HG03469 (cell line): ENCODE measurements around the gene RPL15.

Source experiments
- ATAC-seq: cut with Tn5 transposase; IDR thresholded peaks from one replicate; pipeline ENCODE4 v1.9.1; 2021; ENCODE audit warnings: mild to moderate bottlenecking, moderate library complexity, moderate number of reproducible peaks; ENCODE audit not compliant: unreplicated experiment

RPL15 gene

DNA sequence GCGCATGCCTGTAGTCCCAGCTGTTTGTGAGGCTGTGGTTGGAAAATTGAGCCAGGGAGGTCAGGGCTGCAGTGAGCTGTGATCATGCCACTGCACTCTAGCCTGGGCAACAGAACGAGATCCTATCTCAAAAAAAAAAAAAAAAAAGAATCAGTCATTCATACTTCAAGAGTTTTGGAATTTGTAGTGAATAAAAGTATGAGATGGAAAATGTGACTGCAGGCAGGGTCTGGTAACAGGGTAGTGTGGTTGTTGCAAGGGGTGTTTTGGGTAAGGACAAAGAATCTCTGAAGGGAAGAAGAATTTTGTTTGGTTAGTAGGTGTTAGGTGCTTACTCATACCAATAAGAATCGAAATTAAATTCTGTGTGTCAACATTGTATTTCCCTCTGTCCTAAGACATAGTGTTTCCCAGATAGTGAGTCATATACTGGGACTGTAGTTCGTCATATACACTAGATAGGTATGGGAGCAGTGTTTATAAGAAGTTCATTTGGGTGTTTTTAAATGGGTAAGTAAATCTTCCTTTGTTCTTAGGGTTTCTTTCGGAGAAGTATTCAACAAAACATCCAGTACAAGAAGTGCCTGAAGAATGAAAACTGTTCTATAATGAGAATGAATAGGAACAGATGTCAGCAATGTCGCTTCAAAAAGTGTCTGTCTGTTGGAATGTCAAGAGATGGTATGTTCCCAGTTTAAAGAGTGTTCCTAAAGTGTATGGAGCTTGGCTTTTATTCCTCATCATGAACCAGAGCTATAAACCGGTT, 42.4 kb downstream of the RPL15 start:
- ATAC-seq: no peak

DNA sequence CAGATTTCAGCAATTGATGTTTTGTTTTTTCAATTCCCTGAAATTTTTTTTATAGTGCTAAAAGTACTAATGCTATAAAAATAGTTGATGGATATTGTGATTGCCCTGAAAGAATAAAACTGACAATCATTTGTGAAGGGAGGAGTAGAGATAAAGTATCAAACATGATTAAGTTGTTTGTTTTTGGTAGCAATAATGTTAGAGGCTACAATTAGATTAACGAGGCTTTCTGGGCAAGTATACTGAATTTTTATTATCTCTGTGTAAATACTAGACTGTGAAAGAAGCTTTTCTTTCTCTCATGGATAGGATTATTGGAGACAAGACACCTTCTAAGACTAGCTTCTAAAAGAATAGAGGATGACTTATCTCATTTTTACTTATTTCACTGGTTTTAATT, 43.7 kb downstream of the RPL15 start:
- no peak for ATAC-seq

DNA sequence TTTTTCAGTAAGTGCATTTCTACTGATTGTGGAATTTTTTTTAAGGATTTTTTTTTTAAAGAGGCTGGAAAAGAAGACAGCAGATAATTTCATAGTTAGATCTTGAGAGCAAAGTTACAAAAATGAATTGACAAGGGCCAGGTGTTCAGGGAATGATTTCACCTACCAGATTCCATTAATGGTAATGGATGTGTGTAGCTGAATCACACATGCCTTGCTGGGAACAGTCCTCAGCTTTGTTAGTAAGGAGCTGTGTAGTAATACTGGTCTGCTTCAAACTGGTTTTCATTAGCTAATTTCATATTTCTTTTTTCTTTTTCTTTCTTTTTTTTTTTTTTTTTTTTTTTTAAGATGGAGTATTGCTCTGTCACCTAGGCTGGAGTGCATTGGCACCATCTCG, 44.1 kb downstream of the RPL15 start:
- no peak for ATAC-seq

DNA sequence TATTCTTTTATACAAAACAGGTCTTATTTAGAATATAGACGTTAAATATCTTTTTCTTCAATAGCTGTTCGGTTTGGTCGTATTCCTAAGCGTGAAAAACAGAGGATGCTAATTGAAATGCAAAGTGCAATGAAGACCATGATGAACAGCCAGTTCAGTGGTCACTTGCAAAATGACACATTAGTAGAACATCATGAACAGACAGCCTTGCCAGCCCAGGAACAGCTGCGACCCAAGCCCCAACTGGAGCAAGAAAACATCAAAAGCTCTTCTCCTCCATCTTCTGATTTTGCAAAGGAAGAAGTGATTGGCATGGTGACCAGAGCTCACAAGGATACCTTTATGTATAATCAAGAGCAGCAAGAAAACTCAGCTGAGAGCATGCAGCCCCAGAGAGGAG, 45.0 kb downstream of the RPL15 start:
- ATAC-seq: no peak

DNA sequence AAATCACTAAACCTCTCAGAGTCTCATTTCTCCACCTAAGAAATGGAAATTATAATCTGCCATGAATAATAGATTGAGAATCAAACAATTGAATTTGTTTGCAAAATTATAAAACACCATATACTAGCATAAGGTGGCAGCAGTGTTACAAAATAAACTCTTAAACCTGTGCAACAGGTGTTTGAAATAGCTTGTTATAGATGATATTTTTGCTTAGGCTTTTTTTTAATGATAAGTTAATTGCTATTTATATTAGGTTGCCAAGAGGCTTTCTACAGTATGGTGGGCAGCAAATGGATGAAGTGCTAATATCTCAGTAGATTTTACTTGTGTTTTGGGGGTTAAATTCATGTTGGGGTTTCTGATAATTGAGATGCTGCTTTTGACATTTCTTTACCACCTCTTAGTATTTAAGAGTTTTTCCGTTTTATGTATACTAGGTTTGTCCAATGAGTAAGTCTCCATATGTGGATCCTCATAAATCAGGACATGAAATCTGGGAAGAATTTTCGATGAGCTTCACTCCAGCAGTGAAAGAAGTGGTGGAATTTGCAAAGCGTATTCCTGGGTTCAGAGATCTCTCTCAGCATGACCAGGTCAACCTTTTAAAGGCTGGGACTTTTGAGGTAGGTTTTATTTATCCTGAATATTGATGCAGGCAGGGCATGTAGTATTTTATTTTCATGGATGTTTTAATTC, 47.8 kb downstream of the RPL15 start:
- no peak for ATAC-seq

DNA sequence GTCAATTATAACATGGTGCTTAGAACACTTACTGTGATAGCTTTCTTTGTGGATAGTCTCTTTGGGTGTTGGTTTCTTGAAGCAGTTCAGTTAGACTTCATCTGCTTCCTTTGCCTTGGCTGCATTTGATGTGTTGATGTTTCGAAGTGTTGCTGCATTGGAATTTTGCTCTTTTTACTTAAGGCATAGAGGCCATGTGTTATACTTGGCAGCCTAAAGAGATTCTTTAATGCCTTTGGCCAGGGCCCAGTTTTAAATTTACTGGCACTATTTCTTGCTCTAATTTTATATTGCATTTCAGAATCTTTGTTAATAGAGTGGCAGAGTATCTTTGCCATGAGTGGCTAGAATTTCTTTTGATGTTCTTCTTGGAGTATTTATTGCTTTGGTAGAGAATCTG, 49.4 kb downstream of the RPL15 start:
- no peak for ATAC-seq

DNA sequence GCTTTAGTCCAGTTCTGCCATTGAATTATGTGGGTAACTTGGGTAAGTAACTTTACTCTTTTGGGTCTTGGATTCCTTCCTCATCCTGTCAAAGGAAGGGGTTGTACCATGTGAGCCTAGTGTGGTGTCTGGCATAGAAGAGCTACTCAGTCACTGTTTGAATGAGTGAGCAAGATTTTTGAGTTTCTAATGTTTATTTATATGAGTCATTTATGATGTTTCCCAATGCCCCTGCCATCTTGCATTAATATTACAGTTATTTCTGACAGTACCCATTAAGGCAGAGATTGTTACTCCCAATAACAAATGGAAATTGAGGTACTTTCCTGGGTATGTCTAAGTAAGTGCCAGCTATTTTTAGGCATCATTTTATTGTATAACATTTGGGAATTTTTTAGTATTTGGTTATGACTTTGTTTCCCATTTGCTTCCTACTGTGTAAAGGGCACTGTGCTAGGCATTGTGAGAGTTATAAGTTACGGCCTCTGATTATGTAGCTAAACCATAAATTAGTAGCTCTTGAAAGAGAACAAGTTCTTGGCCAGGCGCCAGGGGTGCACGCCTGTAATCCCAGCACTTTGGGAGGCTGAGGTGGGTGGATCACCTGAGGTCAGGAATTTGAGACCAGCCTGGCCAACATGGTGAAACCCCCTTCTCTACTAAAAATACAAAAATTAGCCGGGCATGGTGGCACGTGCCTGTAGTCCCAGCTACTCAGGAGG, 51.7 kb downstream of the RPL15 start:
- ATAC-seq: no peak

DNA sequence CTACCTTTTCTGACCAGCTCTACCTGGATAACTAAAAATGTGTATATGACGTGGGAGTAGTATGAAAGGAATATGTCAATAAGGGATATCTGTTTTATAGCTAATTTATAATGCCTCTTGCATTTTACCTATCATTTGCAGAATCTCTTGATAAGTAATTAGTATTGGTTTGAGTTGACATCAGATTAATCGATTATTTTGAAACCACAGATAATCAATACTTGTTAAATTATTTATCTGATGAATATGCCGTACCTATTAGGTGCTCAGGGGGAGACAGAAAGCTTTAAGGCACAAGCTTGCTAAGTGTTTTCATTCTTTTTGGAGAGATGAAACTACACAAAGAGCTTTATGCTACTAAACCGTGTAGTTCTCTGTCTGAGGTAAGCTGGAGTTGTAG, 52.5 kb downstream of the RPL15 start:
- no peak for ATAC-seq
